GM12878 (cell line): ENCODE measurements around the gene PLTP. TPM values are rescaled to one million over a fixed set of nuclear protein-coding genes. Genes with fewer than 3 reads are reported as not detected.

Experiments used
- ATF7 ChIP-seq: fragments of 450-650 bp; IDR thresholded peaks from 2 replicates; pipeline ENCODE4 v1.6.1; 2016; ENCODE audit warnings: low read depth, mild to moderate bottlenecking
- BCL11A ChIP-seq: IDR thresholded peaks from 2 replicates; pipeline ENCODE4 v1.6.1; 2011; ENCODE audit warnings: low read depth, low read length
- CBFB ChIP-seq: IDR thresholded peaks from 2 replicates; pipeline ENCODE4 v1.6.1; 2016; ENCODE audit warnings: antibody characterized with exemption, low read depth
- CREM ChIP-seq: IDR thresholded peaks from 2 replicates; pipeline ENCODE4 v1.6.1; 2014; ENCODE audit warnings: antibody characterized with exemption, low read depth
- ESRRA ChIP-seq: IDR thresholded peaks from 2 replicates; pipeline ENCODE4 v1.6.1; 2012; ENCODE audit warnings: mild to moderate bottlenecking, low read length, improper control_type of control experiment
- GABPA ChIP-seq: IDR thresholded peaks from 2 replicates; pipeline ENCODE4 v1.6.1; 2014; ENCODE audit warnings: antibody characterized with exemption, low read depth, mild to moderate bottlenecking, inconsistent platforms
- IKZF1 ChIP-seq: fragments of 450-650 bp; conservative IDR thresholded peaks from 2 replicates; pipeline ENCODE4 v1.6.1; 2017; ENCODE audit warnings: antibody characterized with exemption, mild to moderate bottlenecking
- MTA3 ChIP-seq: IDR thresholded peaks from 2 replicates; pipeline ENCODE4 v1.6.1; 2012; ENCODE audit warnings: low read length, inconsistent platforms, borderline replicate concordance
- NBN ChIP-seq: fragments of 450-650 bp; IDR thresholded peaks from 2 replicates; pipeline ENCODE4 v1.6.1; 2016
- NFXL1 ChIP-seq: fragments of 450-650 bp; IDR thresholded peaks from 2 replicates; pipeline ENCODE4 v1.6.1; 2017; ENCODE audit warnings: antibody characterized with exemption, mild to moderate bottlenecking, borderline replicate concordance
- NFYA ChIP-seq: IDR thresholded peaks from 2 replicates; pipeline ENCODE4 v1.6.1; 2011; ENCODE audit warnings: low read depth, mild to moderate bottlenecking, low read length, improper control_type of control experiment, borderline replicate concordance
- NR2C1 ChIP-seq: fragments of 450-650 bp; IDR thresholded peaks from 2 replicates; pipeline ENCODE4 v1.6.1; 2017; ENCODE audit warnings: antibody characterized with exemption, mild to moderate bottlenecking, moderate library complexity
- POLR2A ChIP-seq: IDR thresholded peaks from 2 replicates; pipeline ENCODE4 v1.6.1; 2011; ENCODE audit warnings: low read depth, mild to moderate bottlenecking, low read length
- POLR2AphosphoS5 ChIP-seq: IDR thresholded peaks from 2 replicates; pipeline ENCODE4 v1.6.1; 2011; ENCODE audit warnings: mild to moderate bottlenecking, low read length, inconsistent platforms
- POU2F2 ChIP-seq: IDR thresholded peaks from 3 replicates; pipeline ENCODE4 v1.6.1; 2011; ENCODE audit warnings: low read depth, mild to moderate bottlenecking, low read length, borderline replicate concordance
- SMAD5 ChIP-seq: IDR thresholded peaks from 2 replicates; pipeline ENCODE4 v1.6.1; 2016; ENCODE audit warnings: antibody characterized with exemption, low read depth
- SMARCA5 ChIP-seq: fragments of 450-650 bp; IDR thresholded peaks from 2 replicates; pipeline ENCODE4 v1.6.1; 2017; ENCODE audit warnings: mild to moderate bottlenecking
- STAT1 ChIP-seq: fragments of 450-650 bp; conservative IDR thresholded peaks from 2 replicates; pipeline ENCODE4 v1.6.1; 2014; ENCODE audit warnings: antibody characterized with exemption, mild to moderate bottlenecking
- TARDBP ChIP-seq: IDR thresholded peaks from 2 replicates; pipeline ENCODE4 v1.6.1; 2016; ENCODE audit warnings: borderline replicate concordance
- TCF7 ChIP-seq: IDR thresholded peaks from 2 replicates; pipeline ENCODE4 v1.6.1; 2014; ENCODE audit warnings: antibody characterized with exemption, borderline replicate concordance
- polyA plus RNA-seq, 11 experiments: library from polyadenylated mRNA; depleted of rRNA in 4 of 11; unstranded in 6 of 11; stranded (reverse) in 5 of 11; fragments of >200 nt; fragmentation: Nextera tagmentation in 4 of 11; fragmentation: Illumina TruSeq in 1 of 11; extraction: Ambion mirVana in 4 of 11; extraction: Trizol in 1 of 11; gene quantifications; 1 replicate in 1 of 11; 2 replicates in 10 of 11; pipeline versions ENCODE4 v1.2.1 to v1.2.3, GENCODE V29; 2011 to 2016; ENCODE audit warnings: inconsistent platforms in 2 of 11, missing spikeins in 2 of 11, low read depth in 1 of 11
- total RNA-seq, 4 experiments: library from RNA; depleted of rRNA in 3 of 4; stranded (reverse); fragments of >200 nt in 3 of 4; fragmentation: Illumina TruSeq in 1 of 4; extraction: Trizol in 1 of 4; gene quantifications; 2 replicates each; pipeline versions ENCODE4 v1.2.1 to v1.2.3, GENCODE V29; 2013 to 2021
- TF ChIP-seq, protein P1 (sequence below): fragments of 450-650 bp; IDR thresholded peaks from 2 replicates; pipeline ENCODE4 v1.6.1; 2018; ENCODE audit warnings: borderline replicate concordance, mild to moderate bottlenecking; ENCODE audit not compliant: partially characterized antibody
- TF ChIP-seq, protein P2 (sequence below): fragments of 450-650 bp; IDR thresholded peaks from 2 replicates; pipeline ENCODE4 v1.6.1; 2017; ENCODE audit warnings: low read depth, mild to moderate bottlenecking, moderate library complexity
- TF ChIP-seq, protein P3 (sequence below): IDR thresholded peaks from 2 replicates; pipeline ENCODE4 v1.6.1; 2011; ENCODE audit warnings: mild to moderate bottlenecking, low read depth, low read length, moderate library complexity; ENCODE audit not compliant: insufficient replicate concordance
- TF ChIP-seq, protein P4 (sequence below): fragments of 450-650 bp; IDR thresholded peaks from 2 replicates; pipeline ENCODE4 v1.6.1; 2017; ENCODE audit warnings: mild to moderate bottlenecking
- TF ChIP-seq, protein P5 (sequence below): IDR thresholded peaks from 2 replicates; pipeline ENCODE4 v1.6.1; 2011; ENCODE audit warnings: borderline replicate concordance, low read depth, mild to moderate bottlenecking, moderate library complexity, mixed read lengths, low read length; ENCODE audit not compliant: insufficient read depth; ENCODE audit errors: extremely low read length

The PLTP gene
- total and polyA plus RNA-seq, 10 of the 15 experiments (the other 5 are each of a cell fraction or from before 2014, with no cell fraction given), result 1.6 to 17.0 (median 7.6) TPM

DNA sequence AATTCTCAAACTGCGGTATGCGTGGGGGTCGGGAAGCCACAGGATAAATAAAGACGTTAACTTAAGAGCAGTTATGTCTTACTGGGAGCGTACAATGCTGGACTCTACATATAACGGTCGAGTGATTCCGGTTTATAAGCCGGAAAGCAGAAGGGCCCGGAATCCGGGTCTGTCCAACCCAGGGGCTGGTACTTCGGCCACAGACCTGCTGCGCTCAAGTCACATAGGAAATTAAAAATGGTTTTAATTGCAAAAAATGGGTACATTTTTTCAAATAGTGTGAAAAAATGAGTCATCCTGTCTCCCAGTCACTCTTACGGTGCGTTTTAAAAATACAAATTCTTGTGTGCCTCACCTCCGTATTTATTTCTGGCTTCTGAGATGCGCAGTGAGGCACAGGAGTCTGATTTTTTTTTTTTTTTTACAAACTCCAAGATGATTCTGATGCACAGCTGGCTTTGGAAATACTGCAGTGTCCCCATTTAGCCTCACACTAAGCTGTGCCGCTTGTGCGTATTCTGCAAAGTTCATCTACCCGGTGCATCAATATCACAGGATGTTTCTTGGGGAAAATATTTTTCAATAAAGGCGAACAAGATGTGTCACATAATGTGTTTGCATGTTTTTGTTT is 23.6 kb upstream of the PLTP start (continued):
- TF ChIP-seq, protein P1, sequence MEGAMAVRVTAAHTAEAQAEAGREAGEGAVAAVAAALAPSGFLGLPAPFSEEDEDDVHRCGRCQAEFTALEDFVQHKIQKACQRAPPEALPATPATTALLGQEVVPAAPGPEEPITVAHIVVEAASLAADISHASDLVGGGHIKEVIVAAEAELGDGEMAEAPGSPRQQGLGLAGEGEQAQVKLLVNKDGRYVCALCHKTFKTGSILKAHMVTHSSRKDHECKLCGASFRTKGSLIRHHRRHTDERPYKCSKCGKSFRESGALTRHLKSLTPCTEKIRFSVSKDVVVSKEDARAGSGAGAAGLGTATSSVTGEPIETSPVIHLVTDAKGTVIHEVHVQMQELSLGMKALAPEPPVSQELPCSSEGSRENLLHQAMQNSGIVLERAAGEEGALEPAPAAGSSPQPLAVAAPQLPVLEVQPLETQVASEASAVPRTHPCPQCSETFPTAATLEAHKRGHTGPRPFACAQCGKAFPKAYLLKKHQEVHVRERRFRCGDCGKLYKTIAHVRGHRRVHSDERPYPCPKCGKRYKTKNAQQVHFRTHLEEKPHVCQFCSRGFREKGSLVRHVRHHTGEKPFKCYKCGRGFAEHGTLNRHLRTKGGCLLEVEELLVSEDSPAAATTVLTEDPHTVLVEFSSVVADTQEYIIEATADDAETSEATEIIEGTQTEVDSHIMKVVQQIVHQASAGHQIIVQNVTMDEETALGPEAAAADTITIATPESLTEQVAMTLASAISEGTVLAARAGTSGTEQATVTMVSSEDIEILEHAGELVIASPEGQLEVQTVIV, result no peak
- TF ChIP-seq, protein P2, sequence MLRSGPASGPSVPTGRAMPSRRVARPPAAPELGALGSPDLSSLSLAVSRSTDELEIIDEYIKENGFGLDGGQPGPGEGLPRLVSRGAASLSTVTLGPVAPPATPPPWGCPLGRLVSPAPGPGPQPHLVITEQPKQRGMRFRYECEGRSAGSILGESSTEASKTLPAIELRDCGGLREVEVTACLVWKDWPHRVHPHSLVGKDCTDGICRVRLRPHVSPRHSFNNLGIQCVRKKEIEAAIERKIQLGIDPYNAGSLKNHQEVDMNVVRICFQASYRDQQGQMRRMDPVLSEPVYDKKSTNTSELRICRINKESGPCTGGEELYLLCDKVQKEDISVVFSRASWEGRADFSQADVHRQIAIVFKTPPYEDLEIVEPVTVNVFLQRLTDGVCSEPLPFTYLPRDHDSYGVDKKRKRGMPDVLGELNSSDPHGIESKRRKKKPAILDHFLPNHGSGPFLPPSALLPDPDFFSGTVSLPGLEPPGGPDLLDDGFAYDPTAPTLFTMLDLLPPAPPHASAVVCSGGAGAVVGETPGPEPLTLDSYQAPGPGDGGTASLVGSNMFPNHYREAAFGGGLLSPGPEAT, result peak; percentile 9; the same call in 1 of the 2 replicates
- TF ChIP-seq BCL11A (no peak), NBN (peak; percentile 6; the same call in 1 of the 2 replicates), TCF7 (no peak), TARDBP (no peak), ATF7 (peak; percentile 45; the same call in 1 of the 2 replicates), POLR2AphosphoS5 (peak; percentile 3; the same call in 1 of the 2 replicates), MTA3 (no peak), STAT1 (no peak), ESRRA (no peak), NFXL1 (no peak), GABPA (no peak), NFYA (no peak), CREM (no peak), CBFB (no peak; the same call in 1 of the 2 replicates), NR2C1 (no peak), POU2F2 (0 out of 3 replicates have a peak, but pooled peaks have one; percentile 39), IKZF1 (no peak), SMARCA5 (no peak), SMAD5 (no peak), POLR2A (no peak)
- TF ChIP-seq, protein P3, sequence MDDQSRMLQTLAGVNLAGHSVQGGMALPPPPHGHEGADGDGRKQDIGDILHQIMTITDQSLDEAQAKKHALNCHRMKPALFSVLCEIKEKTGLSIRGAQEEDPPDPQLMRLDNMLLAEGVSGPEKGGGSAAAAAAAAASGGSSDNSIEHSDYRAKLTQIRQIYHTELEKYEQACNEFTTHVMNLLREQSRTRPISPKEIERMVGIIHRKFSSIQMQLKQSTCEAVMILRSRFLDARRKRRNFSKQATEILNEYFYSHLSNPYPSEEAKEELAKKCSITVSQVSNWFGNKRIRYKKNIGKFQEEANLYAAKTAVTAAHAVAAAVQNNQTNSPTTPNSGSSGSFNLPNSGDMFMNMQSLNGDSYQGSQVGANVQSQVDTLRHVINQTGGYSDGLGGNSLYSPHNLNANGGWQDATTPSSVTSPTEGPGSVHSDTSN, result no peak
- TF ChIP-seq, protein P4, sequence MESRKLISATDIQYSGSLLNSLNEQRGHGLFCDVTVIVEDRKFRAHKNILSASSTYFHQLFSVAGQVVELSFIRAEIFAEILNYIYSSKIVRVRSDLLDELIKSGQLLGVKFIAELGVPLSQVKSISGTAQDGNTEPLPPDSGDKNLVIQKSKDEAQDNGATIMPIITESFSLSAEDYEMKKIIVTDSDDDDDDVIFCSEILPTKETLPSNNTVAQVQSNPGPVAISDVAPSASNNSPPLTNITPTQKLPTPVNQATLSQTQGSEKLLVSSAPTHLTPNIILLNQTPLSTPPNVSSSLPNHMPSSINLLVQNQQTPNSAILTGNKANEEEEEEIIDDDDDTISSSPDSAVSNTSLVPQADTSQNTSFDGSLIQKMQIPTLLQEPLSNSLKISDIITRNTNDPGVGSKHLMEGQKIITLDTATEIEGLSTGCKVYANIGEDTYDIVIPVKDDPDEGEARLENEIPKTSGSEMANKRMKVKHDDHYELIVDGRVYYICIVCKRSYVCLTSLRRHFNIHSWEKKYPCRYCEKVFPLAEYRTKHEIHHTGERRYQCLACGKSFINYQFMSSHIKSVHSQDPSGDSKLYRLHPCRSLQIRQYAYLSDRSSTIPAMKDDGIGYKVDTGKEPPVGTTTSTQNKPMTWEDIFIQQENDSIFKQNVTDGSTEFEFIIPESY, result no peak
- TF ChIP-seq, protein P5, sequence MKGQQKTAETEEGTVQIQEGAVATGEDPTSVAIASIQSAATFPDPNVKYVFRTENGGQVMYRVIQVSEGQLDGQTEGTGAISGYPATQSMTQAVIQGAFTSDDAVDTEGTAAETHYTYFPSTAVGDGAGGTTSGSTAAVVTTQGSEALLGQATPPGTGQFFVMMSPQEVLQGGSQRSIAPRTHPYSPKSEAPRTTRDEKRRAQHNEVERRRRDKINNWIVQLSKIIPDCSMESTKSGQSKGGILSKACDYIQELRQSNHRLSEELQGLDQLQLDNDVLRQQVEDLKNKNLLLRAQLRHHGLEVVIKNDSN, result no peak
